Endothelial cell of hepatic sinusoid (primary cell): ENCODE data around the gene OARD1.
"Not testable (repeated sequence)": the region's sequence is repeated elsewhere in the genome, so short reads cannot be mapped to it uniquely, and the experiment has no call there.

Source experiments
- in situ Hi-C: cut with HindIII; loops from 2 replicates; pipeline ENCODE4 v1.10.0; 2017; ENCODE audit warnings: low sequenced_read_pairs

Gene OARD1, protein sequence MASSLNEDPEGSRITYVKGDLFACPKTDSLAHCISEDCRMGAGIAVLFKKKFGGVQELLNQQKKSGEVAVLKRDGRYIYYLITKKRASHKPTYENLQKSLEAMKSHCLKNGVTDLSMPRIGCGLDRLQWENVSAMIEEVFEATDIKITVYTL

DNA sequence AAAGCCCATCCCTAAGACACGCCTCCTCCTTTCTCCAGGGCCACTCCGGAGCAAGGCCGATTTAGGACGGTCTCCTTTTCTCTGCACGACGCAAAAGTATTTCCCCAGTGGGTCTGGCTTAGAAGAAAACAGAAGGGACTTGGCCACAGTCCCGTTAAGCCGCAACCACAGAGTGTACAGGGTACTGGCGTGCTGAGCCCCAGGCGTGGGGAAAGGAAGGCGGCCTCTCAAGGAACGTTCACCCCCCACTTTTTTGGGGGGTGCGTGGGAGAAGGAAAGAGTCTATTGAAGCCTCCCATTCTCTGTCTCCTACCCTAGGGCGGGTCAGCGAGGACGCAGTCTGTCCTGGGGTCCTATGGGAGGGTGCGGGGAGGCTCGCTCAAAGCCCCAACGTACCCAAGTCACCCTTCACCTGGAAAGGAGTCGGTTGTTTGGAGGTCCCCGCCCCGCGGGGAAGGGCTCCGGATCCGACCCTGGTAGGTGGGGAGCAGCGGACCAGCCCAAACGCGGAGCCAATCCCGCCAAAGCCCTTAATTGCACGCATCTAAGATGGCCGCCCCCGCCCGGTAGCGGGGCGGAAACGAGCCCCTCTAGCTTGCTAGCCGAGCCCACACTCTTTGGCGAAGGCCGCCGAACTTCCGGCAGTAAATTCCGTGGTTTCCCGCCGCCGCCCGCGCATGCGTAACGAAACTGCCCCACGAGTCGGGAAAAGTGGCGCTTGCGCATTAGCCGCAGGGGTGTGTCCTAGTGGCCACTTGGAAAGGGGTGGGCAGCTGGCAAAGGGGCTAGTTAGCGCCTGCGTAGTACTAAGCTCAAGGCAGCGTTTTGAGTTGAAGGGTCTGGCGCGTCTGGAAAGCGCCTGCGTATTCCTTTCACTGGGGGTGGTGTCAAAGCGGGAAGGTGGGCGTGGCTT lies at the start of gene OARD1:
Gene OARD1, minus strand, starts transcription at position 434 of the 913 bp plus-strand sequence. CDS start 722 bp downstream, outside the sequence.
- in situ Hi-C loops: no loop called here

DNA sequence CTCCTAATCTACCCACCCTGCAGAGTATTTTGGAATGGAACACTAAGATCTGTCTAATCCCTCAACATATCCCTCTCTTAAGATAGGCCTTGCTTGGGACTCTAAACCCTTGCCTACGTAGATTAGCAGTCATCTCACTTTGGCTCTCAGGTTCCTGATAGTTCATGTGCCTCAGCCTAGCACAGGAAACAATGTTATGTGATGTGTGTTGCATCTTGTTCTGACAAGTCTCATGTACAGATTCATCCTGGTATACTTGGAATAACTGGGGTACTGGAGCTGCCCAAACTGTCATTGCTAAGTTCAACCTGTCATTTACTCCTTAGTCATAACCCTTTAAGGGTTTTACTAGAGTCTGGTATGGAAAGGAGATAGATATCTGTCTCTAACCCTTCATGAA lies 47.9 kb upstream of the OARD1 start:
- in situ Hi-C loops: no loop called here

DNA sequence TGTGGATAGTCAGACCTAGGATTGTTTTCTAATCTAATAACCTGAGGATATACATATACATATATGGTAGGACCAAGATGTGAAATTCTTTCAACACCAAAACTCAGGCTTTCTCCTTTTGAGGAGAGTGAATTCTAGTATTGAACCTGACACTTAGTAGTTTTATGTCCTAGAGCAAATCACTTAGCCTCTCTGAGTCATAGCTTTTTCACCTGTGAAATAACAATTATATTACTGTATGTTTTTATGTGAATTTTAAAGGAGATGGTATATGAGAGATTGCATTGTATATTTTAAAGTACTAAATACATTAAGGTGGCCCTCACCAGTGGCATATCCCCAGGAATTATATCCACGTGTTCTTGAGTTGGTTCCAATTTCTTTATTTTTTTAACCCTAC lies 47.4 kb upstream of the OARD1 start:
- in situ Hi-C loops: no loop called here

DNA sequence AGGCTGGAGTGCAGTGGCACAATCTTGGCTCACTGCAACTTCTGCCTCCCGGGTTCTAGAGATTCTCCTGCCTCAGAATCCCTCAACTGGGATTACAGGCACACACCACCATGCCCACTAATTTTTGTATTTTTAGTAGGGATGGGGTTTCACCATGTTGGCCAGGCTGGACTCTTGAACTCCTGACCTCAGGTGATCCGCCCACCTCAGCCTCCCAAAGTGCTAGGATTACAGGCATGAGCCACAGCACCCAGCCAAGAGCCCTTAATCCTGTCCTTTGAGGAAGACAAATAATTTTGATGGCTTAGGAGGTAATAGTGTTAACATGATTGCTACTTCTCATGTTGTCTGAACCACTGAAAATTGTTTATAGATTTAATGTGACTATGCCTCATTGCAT lies 42.9 kb upstream of the OARD1 start:
- in situ Hi-C loops: not testable (repeated sequence)

DNA sequence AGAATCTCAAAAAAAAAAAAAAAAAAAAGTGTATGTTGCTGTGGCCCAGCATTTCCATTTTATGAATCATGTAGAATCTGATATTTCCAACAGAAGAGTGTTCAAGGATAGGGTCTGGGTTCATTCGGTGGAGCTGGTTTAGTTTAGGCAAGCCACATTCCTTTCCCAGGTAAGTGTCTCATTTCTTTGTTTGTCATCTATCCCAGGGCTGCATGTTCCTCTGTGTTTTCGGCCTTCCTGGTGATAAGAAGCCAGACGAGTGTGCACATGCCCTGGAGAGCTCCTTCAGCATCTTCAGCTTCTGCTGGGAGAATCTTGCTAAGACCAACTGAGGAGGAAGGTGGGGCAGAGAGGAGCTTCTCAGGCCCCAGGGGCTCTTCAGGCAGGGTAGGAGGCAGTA lies 38.9 kb upstream of the OARD1 start:
- in situ Hi-C loops: no loop called here

DNA sequence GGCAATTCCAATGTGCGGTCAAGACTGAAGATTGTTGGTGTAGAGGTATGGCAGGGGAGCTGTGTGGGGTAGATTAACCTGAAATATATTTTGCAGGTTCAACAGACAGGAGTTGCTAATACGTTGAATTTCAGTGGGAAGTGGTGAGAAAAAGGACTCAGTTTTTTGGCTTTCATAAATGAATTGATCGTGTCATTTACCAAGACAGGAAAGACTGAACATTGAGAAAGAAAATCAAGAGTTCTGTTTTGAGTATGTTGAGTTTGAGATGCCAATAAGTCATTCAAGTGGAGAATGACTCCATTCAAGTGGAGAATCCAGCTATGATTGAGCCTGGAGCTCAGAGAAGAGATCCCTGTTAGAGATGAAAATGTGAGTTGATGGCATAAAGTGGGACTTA lies 31.7 kb upstream of the OARD1 start:
- in situ Hi-C loops: no loop called here

DNA sequence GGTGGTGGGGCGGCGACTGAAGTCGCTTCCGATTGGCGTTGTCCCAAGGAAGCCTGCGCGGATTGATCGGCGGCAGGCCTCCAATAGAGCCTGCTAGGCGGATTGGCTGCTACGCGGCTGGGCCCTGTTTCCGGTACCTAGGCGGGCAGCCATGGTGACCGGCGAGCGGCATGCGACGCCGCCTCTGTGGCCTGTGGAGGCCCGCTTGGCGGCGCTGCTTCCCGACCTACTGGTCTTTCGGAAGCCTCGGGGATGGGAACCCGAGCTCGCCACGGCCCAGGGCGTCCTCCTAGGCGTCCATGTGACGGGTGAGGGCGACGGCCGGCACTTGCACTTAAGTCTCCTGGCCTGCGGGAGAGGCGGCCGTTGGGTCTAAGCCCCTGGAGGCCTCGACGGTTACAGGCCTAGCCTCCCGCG lies 28.7 kb upstream of the OARD1 start:
- in situ Hi-C loops: no loop called here

DNA sequence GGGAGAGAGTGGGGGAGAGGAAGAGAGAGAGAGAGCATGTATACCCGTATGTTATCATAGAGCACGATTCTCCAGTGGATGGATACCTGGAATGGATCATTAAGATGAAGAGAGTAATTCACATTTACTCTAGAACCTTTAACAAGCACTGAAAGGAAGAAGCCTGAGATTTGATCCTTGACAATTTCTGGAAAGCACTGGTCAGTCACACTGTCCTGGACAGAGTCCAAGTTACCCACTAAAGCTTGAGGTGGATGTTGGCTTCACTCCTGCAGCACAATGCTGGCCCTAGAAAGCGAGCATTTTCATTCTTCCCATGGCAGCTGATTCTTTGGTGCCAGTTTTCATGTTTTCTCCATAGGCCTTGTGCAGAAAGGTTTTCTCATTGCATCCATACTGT lies 26.2 kb upstream of the OARD1 start:
- in situ Hi-C loops: loop anchor here (5.0 kb wide), 1 partner anchor 79 kb away; no protein-coding TSS in a partner anchor

DNA sequence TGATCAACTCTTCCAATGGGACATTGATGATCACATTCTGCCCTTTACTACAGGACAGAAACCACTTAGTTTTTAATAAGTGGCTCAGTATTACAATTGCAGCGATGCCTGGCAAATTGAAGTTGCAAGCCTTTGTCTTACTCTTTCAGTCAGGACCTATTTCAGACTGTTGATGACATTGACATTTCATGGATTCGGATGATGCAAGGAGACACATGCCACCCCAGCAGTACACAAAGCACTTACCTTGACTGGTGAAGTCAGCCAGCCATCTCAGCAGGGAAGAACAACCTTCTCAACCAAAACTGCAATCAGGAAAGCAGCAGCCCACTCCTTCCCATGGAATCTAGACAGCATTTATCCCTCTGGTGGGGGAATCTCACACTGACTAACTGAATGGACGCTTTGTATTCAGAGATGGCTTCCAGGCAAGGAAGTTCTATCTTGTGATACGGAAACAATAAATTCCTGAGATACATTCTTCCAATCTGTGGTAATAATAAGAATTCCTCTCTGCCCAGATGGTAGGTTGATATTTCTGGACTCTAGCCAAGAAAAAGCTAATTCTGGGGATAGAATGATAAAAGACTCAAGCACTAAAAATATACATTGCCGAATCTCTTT lies 25.4 kb upstream of the OARD1 start:
- in situ Hi-C loops: loop anchor here (5.0 kb wide), 1 partner anchor 80 kb away; no protein-coding TSS in a partner anchor

DNA sequence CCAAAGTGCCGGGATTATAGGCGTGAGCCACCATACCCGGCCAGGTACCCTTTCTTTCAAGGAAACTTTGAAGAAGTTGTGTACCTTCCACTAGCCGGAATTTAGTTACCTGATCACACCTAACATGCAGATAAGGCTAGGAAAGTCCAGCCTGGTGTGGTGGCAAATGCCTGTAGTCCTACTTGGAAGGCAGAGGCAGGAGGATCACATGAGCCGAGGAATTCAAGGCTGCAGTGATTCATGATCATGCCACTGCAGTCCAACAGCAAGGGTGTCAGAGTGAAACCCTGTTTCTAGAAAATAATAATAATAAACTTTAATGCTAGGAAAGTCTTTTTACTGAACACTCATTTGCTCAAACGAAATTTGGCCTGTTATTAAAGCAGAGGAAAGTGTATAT lies 21.6 kb upstream of the OARD1 start:
- in situ Hi-C loops: no loop called here

DNA sequence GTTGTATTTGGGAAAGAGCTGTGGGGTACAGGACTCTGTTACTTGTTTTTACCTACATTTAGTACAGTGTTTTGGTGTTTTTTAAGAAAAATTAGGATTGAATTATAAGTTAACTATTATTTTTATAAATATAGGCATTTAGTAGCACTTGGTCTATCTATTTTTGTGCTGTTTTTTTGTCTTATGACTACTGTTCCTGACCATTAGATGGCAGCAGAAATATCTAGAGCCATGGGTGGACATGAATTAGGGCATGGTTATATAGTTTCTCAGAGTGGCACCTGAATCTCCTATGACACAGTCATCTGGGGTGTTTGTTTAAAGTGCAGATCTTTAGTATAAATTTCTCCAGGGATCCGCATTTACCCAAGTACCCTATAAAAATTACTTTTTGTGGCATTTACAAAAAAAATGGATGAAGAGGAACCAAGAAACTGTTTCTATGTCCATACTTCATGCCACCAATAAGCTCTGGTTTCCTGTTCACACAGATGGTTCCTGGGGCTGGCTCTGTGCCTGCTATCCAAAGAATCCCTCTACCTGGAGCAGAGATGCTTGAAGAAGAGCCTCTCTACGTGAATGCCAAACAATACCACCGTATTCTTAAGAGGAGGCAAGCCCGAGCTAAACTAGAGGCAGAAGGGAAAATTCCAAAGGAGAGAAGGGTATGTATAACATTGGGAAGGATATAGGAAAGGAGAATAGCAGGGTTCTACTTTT lies 20.4 kb upstream of the OARD1 start:
- in situ Hi-C loops: no loop called here

DNA sequence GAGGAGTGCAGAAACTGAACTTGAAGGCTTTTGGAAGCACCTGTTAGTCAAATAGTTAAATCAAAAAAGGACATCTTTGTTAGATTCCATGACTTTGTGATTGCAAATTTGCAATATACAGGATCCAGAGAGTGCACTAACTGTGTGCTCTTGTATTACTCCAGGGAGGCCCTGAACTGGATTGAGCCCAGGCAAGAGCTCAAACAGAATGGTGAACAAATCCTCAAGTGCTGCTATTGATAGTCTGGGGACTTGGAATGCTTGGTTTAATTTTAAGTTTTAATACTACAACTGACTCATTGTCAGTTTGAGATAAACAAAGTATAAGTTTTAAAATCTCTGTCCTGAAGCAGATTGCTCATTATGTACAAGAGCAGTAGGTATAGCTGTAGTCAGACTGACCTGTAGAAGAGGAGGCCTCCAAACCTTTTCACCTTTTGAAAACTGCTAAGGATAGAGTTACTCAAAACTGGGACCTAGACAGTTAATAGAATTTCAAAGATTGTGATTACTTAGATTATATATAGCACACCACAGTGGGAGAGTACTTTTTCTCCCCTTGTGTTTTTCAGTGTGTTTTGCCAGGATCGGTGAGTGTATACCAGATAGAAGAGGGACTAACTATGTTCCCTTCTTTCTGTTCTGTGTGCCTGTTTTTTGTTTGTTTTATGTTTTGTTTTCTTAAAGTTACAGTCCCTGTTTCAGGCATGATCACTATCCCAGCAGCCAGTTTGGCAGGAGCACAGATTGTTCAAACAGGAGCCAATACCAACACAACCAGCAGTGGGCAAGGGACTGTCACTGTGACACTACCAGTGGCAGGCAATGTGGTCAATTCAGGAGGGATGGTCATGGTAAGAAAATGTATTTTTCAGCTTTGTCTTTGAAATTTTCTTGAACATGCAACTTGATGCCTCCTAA lies 18.9 kb upstream of the OARD1 start:
- in situ Hi-C loops: no loop called here

DNA sequence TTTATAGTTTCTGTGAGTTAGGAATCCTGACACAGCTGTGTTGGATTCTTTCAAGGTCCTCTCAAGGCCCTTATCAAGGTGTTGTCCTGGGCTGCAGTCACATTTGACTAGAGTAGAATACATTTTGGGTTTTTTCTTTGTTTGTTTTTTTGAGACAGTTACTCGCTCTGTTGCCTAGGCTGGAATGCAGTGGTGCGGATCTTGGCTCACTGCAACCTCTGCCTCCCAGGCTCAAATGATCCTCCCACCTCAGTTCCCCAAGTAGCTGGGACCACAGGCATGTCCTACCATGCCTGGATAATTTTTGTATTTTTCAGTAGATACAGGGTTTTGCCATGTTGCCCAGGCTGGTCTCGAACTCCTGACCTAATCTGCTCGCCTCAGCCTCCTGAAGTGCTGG lies 16.3 kb upstream of the OARD1 start:
- in situ Hi-C loops: no loop called here

DNA sequence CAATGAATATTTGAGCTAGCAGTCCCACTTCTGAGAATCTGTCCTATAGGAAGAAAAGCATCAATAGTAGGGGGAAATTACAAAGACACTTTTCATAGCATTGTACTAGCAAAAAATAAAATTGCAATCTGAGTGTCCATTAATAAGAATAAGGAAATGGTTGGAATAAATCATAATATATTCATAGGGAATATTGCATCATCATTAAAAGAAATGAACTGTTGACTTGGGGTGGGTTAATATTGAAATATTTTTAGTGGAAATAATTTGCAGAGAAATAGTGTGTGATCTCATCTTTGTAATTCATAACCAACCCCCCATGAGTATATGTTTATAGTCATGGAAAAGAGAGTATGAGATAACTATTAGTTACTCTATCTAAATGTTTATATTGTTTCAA lies 13.0 kb upstream of the OARD1 start:
- in situ Hi-C loops: no loop called here

DNA sequence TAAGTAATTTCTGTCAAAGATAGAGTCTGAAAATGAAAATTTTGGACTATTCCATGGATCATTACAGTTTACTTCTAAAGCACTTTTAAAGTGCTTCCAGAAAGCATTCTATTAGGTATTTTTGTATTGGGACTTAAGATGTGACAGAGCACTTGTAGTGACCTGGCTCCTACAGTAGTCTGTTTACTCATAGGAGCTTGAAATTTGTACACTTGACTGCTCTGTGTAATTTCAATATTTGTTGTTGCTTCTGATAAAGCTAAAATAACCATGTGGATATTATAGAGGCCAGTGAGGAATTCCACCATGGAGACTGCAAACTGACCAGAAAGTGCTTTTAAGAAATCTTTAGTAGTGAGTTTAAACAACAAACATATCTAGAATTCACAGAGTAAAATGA lies 10.9 kb upstream of the OARD1 start:
- in situ Hi-C loops: no loop called here

DNA sequence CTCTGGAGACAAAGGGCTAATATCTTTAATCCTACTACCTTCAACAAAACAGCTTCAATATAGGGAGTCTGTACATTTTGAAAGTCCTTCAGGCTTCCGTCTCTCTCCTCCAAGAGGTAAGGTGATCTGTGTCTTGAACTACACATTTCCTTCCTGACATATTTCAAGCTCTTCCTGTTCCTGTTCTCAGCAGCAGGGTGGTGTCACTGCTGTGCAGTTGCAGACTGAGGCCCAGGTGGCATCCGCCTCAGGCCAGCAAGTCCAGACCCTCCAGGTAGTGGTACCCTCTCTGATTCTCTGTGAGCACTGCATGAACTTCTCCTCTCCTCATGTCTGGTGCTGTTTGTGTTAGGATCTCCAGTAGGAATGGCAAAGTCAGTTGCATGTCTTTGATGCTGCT lies 8.5 kb upstream of the OARD1 start:
- in situ Hi-C loops: no loop called here

DNA sequence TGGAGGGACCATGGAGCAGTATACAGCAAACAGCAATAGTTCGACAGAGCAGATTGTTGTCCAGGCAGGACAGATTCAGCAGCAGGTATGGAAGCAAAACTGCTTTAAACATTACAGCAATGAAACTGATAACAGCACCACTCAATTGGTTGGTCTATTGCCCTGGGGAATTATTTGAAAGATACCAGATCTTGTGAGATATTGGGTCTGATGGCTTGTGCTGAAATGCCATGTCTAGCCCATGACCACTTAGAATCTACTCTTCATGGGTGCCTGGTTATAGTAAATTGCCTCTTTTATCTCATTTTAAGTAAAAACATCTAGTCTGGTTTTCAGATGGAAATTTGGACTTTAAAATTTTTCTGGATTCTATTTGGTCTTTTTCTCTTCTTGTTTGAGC lies 6.9 kb upstream of the OARD1 start:
- in situ Hi-C loops: no loop called here

DNA sequence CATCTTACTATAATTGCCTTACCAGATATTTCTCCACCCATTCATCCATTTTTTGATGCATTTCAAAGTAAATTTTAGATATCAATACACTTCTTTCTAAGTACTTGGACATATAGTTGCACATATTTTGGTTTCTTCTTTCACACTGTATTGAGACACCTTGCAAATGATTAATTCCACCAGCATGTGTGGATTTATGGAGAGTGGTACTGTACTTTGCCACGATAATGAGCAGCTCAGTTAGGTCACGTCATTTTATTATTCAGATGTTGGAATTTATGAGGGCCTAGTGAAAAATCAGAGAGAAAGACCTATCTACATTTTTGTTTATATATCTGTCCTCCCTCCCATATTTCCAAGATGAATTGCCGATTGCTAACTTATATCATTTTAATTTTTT lies 5.9 kb upstream of the OARD1 start:
- in situ Hi-C loops: no loop called here

DNA sequence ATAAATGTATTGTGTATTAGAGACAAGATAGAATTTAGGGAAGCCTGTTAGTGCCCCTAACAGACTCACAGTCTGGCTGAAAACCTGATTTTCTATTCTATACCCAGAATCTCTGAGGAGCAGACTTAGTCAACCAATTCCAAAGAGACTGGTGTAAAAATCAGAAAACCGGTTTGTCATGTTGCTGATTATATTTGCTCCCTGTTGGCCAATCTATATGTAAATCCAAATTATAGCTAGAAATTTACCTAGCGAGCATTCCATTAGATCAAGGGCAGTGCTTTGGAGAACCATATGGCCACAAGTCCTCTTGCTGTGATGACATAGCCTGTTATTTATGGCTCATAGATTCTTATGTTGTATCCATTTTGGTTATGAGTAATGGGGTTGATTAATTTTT lies 5.4 kb upstream of the OARD1 start:
- in situ Hi-C loops: no loop called here
